Hepatocyte (in vitro differentiated cells): Measurements from ENCODE around the gene ITSN1.

Source experiments
- CTCF ChIP-seq: fragments of 200-600 bp; sonication (generic); IDR thresholded peaks from 2 replicates; pipeline ENCODE4 v1.5.1; 2016; ENCODE audit warnings: antibody characterized with exemption, mild to moderate bottlenecking; ENCODE audit not compliant: poor library complexity
- EZH2phosphoT487 ChIP-seq: fragments of 200-600 bp; sonication (generic); IDR thresholded peaks from one replicate; pipeline ENCODE4 v1.6.1; 2018; ENCODE audit warnings: antibody characterized with exemption, mild to moderate bottlenecking, low read depth, moderate library complexity; ENCODE audit not compliant: unreplicated experiment, severe bottlenecking

- TF ChIP-seq EZH2phosphoT487, result no peak
- no peak for TF ChIP-seq CTCF
Observed at GRCh38 chr21:33712022-33712803, 69.9 kb downstream of the ITSN1 start.
